ENCODE results near the gene PRRC2A. TPM values are rescaled to one million over a fixed set of nuclear protein-coding genes. Genes with fewer than 3 reads are reported as not detected.

Gene PRRC2A
- total RNA-seq, 4 donors from 2014 or later: 57.4 to 131 (median 73.7) TPM

DNA sequence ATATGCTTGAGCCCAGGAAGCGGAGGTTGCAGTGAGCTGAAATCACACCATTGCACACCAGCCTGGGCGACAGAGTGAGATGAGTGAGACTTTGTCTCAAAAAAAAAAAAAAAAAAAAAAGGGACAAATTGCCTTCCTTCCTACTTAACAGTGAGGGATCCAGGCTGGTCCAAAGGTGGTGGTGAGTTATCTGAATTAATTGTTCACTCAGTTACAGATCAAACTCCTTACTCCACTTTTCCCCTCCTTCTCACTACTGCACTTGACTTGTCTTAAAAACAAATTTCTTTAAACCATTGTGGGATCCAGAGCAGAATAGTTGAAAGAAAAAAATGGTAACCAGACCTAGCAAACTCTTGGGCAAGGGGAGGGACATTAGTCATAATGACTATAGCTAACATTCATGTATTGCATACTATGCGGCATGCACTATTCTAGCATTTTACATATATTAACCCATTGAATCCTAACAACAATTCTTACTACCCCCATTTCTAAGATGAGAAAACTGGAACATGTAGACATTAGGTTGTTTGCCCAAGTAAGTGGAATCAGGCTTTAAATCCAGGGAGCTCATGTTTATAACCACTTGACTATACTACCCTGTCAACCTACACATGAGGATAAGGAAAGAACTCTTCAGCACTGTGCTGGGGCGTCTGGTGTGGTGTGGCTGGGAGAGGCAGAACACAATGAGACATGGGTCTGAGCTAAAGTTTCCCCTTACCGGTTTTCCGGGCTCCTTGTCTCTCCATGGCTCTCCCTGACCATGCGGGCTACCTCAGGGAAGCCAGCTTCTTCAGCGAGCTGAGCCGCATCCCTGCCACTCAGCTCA lies 42.8 kb downstream of the PRRC2A start:
- DNase-seq (ENCODE audit: low spot score in 2 of 2): no peak
- no peak for TF ChIP-seq POLR2A (IDR thresholded peaks at IDR 0.05)
- TF ChIP-seq, protein P1, sequence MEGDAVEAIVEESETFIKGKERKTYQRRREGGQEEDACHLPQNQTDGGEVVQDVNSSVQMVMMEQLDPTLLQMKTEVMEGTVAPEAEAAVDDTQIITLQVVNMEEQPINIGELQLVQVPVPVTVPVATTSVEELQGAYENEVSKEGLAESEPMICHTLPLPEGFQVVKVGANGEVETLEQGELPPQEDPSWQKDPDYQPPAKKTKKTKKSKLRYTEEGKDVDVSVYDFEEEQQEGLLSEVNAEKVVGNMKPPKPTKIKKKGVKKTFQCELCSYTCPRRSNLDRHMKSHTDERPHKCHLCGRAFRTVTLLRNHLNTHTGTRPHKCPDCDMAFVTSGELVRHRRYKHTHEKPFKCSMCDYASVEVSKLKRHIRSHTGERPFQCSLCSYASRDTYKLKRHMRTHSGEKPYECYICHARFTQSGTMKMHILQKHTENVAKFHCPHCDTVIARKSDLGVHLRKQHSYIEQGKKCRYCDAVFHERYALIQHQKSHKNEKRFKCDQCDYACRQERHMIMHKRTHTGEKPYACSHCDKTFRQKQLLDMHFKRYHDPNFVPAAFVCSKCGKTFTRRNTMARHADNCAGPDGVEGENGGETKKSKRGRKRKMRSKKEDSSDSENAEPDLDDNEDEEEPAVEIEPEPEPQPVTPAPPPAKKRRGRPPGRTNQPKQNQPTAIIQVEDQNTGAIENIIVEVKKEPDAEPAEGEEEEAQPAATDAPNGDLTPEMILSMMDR (IDR thresholded peaks at IDR 0.05): no peak
- H3K4me3 ChIP-seq (ENCODE audit: low read depth, poor library complexity, severe bottlenecking): no peak overlapping the region
- intact Hi-C loops (cut with DNase I; ENCODE audit: low total_unique reads): no loop called here
- WGBS, 2 donors: 49% methylated on average over 9 of the region's 9 CpGs

DNA sequence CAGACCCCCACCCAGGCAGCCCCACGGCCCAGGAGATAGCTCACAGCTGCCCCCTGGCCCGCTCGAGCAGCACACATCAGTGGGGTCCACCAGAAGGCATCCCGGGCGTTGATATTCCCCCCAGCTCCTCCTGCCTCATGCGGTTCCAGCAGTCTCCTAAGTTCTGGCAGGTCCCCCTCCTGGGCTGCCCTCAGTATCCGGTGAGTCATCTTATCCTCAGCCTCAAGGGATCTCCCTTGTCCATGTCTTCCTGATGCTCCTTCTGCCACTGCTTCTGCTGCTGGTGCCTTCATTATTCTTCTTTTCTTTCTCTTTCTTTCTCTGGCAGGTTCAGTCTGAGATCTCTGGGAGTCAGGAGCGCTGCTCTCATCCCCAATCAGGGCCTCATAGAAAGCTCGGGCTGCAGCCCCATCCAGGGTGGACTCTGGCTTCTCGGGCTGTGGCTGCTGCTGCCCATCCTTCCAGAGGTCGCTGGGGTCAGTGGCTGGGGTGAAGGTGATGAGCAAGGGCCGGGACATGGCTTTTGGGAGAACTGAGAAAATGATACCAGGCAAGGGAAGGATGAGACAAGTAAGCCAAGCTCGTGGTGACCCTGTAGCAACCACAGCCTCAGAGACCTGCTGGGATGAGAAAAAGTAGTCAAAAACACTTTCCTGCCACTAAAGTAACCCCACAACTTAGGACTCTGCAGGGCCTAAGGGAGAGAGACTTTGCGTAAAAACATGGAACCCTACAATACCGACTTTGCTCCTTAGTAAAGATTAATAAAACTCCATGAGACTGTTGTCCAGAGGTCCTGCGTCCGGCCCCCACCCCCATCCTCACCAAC lies 43.7 kb downstream of the PRRC2A start:
- WGBS, 2 donors: 10 to 16% methylated on average over 17 of the region's 17 CpGs
- peak; percentile 54 to 90 for DNase-seq (ENCODE audit: low spot score in 2 of 2)
- TF ChIP-seq POLR2A (IDR thresholded peaks at IDR 0.05): no peak
- TF ChIP-seq, protein P1 (IDR thresholded peaks at IDR 0.05): no peak
- peak overlapping the region; percentile 61 for H3K4me3 ChIP-seq (ENCODE audit: low read depth, poor library complexity, severe bottlenecking)
- intact Hi-C loops (cut with DNase I; ENCODE audit: low total_unique reads): no loop called here

DNA sequence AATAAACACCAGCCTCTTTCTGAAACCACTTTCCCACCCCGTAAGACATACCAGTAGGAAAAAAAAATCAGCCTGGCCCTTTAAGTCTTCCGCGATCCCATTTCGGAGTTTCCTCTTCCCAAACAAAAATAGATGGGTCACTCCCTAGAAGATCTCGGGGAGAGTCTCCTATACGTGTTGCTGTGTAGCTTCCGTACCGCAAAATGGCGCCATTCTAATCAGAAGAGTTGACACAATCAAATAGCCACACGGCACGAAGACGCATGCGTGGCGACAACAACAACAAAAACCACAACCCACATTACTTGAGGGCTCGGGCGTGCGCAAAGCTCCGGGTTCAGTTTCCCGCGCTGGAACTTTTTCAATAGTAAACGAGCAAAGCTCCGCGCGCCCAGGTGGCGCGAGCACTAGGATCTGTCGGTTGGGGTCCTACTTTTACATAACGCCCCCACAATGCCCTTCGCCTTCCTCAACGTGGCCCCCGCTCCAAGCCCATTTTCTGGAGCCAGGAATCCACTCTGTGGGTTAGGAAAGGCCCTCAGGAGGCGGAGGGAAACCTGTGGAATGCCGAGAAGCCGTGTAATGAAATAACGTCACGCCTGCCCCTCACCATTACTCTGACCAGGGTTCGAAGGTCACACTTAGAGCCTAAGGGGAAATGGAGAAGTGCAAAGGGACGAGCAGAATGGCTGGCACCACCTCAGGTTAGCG lies 44.4 kb downstream of the PRRC2A start, which contains the start of gene GPANK1:
GPANK1 (minus strand) TSS at position 208 of the 711 bp plus-strand sequence. CDS start 519 bp downstream, outside the sequence.
- TF ChIP-seq, protein P1 (IDR thresholded peaks at IDR 0.05): no peak
- peak in 1 of 2 donors; percentile 2 for TF ChIP-seq POLR2A (IDR thresholded peaks at IDR 0.05)
- intact Hi-C loops (cut with DNase I; ENCODE audit: low total_unique reads): no loop called here
- WGBS, 2 donors: 0 to 1% methylated on average over 38 to 39 of the region's 39 CpGs
- peak; percentile 95 to 98 for DNase-seq (ENCODE audit: low spot score in 2 of 2)
- H3K4me3 ChIP-seq (ENCODE audit: low read depth, poor library complexity, severe bottlenecking): peak within 1 kb of the TSS; percentile 61

DNA sequence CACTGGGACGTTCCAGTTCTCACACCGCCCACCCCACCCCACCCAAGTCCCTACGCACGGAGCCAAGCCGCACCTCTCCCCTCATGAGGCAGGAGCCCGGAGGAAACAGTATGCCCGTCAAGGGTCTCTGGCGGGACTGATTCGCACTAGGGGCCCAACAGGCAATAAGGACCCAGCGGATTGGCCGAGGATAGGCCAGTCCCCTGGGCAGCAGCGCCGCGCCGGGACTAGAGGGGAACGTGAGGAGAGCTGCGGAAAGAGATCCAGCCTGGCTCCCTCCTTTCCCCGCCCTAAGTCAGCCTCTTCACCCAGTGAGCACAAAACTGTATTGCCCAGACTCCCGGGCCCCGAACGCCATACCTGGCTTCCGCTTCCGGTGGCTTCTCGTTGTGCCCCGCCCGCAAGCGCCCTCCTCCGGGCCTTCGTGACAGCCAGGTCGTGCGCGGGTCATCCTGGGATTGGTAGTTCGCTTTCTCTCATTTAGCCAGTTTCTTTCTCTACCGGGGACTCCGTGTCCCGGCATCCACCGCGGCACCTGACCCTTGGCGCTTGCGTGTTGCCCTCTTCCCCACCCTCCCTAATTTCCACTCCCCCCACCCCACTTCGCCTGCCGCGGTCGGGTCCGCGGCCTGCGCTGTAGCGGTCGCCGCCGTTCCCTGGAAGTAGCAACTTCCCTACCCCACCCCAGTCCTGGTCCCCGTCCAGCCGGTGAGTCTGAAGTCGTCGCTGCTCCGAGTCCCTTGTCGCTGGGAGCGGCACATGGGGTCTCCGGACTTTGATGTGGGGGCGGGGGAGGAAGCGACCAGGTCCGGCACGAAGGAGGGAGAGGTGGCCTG lies 45.2 kb downstream of the PRRC2A start, which contains the start of gene CSNK2B:
CSNK2B (plus strand) TSS at position 580 of the 836 bp plus-strand sequence. CDS start 752 bp downstream, outside the sequence.
- WGBS, 2 donors: 0 to 1% methylated on average over 55 to 62 of the region's 63 CpGs

More for the DNA sequence above, 45.2 kb downstream of the PRRC2A start, which contains the start of gene CSNK2B:
- intact Hi-C loops (cut with DNase I; ENCODE audit: low total_unique reads): no loop called here
- peak within 1 kb of the TSS; percentile 72 for H3K4me3 ChIP-seq (ENCODE audit: low read depth, poor library complexity, severe bottlenecking)
- DNase-seq (ENCODE audit: low spot score in 2 of 2): peak; percentile 99 to 100
- no peak for TF ChIP-seq POLR2A (IDR thresholded peaks at IDR 0.05)
- TF ChIP-seq, protein P1 (IDR thresholded peaks at IDR 0.05): no peak

Measured in lower leg skin (tissue), 4 donors.